ENCODE measurements around the gene TMEM14A. TPM values are rescaled to one million over a fixed set of nuclear protein-coding genes. Genes with fewer than 3 reads are reported as not detected.
"Not testable (repeated sequence)": the region's sequence is repeated elsewhere in the genome, so short reads cannot be mapped to it uniquely, and the experiment has no call there.

The TMEM14A gene
- total RNA-seq, 1 donor from 2014 or later = 21.2 TPM

GRCh38 chr6:52649536-52650160, 21.3 kb upstream of the TMEM14A start:
- Mint-ChIP-seq H3K4me3 (no peak overlapping the region), H3K4me1 (peaks cover 9% of the 10 kb centered on the region), H3K27ac (no peak overlapping the region), H3K36me3 (no peaks in the 10 kb centered on the region), H3K27me3 (ENCODE audit: low read depth) (peaks cover 14% of the 10 kb centered on the region), H3K9me3 (no peaks in the 10 kb centered on the region)
- DNase-seq (ENCODE audit: low spot score in 2 of 2, unreplicated experiment in 2 of 2) = no peak
- no peak for TF ChIP-seq CTCF (IDR thresholded peaks at IDR 0.05; ENCODE audit: unreplicated experiment)

GRCh38 chr6:52650941-52651340, 20.0 kb upstream of the TMEM14A start:
- Mint-ChIP-seq H3K9me3 (no peaks in the 10 kb centered on the region), H3K27ac (no peak overlapping the region), H3K4me1 (peaks cover 9% of the 10 kb centered on the region), H3K36me3 (no peaks in the 10 kb centered on the region), H3K4me3 (no peak overlapping the region), H3K27me3 (ENCODE audit: low read depth) (peaks cover 14% of the 10 kb centered on the region)
- DNase-seq (ENCODE audit: low spot score in 2 of 2, unreplicated experiment in 2 of 2) = no peak
- no peak for TF ChIP-seq CTCF (IDR thresholded peaks at IDR 0.05; ENCODE audit: unreplicated experiment)

- H3K4me3 Mint-ChIP-seq = no peak overlapping the region
- H3K4me1 Mint-ChIP-seq = peaks cover 9% of the 10 kb centered on the region
- DNase-seq (ENCODE audit: low spot score in 2 of 2, unreplicated experiment in 2 of 2) = no peak
- H3K27ac Mint-ChIP-seq = no peak overlapping the region
- H3K36me3 Mint-ChIP-seq = no peaks in the 10 kb centered on the region
- H3K9me3 Mint-ChIP-seq = peaks cover 6% of the 10 kb centered on the region
- no peak for TF ChIP-seq CTCF (IDR thresholded peaks at IDR 0.05; ENCODE audit: unreplicated experiment)
- peaks cover 14% of the 10 kb centered on the region for H3K27me3 Mint-ChIP-seq (ENCODE audit: low read depth)
Measured at GRCh38 chr6:52653151-52653550, 17.8 kb upstream of the TMEM14A start.

- Mint-ChIP-seq H3K27ac (no peak overlapping the region), H3K9me3 (peaks cover 6% of the 10 kb centered on the region), H3K27me3 (ENCODE audit: low read depth) (peaks cover 12% of the 10 kb centered on the region), H3K4me1 (peaks cover 4% of the 10 kb centered on the region), H3K4me3 (no peak overlapping the region), H3K36me3 (no peaks in the 10 kb centered on the region)
- DNase-seq (ENCODE audit: low spot score in 2 of 2, unreplicated experiment in 2 of 2) = no peak
- no peak for TF ChIP-seq CTCF (IDR thresholded peaks at IDR 0.05; ENCODE audit: unreplicated experiment)
Measured at GRCh38 chr6:52654007-52654406, 16.9 kb upstream of the TMEM14A start.

GRCh38 chr6:52654592-52654991, 16.3 kb upstream of the TMEM14A start:
- H3K4me3 Mint-ChIP-seq = no peak overlapping the region
- peaks cover 12% of the 10 kb centered on the region for H3K27me3 Mint-ChIP-seq (ENCODE audit: low read depth)
- TF ChIP-seq CTCF (IDR thresholded peaks at IDR 0.05; ENCODE audit: unreplicated experiment) = no peak
- no peaks in the 10 kb centered on the region for H3K36me3 Mint-ChIP-seq
- no peak overlapping the region for H3K27ac Mint-ChIP-seq
- DNase-seq (ENCODE audit: low spot score in 2 of 2, unreplicated experiment in 2 of 2) = no peak
- peaks cover 6% of the 10 kb centered on the region for H3K9me3 Mint-ChIP-seq
- H3K4me1 Mint-ChIP-seq = peaks cover 2% of the 10 kb centered on the region

- not testable (repeated sequence) for DNase-seq (ENCODE audit: low spot score in 2 of 2, unreplicated experiment in 2 of 2); H3K9me3 Mint-ChIP-seq; H3K4me3 Mint-ChIP-seq; H3K4me1 Mint-ChIP-seq; H3K27ac Mint-ChIP-seq; H3K36me3 Mint-ChIP-seq
- H3K27me3 Mint-ChIP-seq (ENCODE audit: low read depth) = peaks cover 12% of the 10 kb centered on the region
Measured at GRCh38 chr6:52655941-52656340, 15.0 kb upstream of the TMEM14A start.
